Endometrial microvascular endothelial cells (primary cell): ENCODE results near the gene KDM6B. TPM values are rescaled to one million over a fixed set of nuclear protein-coding genes. Genes with fewer than 3 reads are reported as not detected.
"Not testable (repeated sequence)": the region's sequence is repeated elsewhere in the genome, so short reads cannot be mapped to it uniquely, and the experiment has no call there.

Experiments used
- in situ Hi-C: cut with HindIII; loops from 2 replicates; pipeline ENCODE4 v1.10.0; 2017; ENCODE audit warnings: low sequenced_read_pairs, low pct_unique_long_range_greater_than_20kb; ENCODE audit errors: inconsistent ontology term
- total RNA-seq: library from RNA; depleted of rRNA; stranded (reverse); fragments of >200 nt; gene quantifications from one replicate; pipeline ENCODE4 v1.2.3, GENCODE V29; 2015; ENCODE audit errors: inconsistent ontology term

KDM6B gene
- total RNA-seq = 1.3 TPM

DNA sequence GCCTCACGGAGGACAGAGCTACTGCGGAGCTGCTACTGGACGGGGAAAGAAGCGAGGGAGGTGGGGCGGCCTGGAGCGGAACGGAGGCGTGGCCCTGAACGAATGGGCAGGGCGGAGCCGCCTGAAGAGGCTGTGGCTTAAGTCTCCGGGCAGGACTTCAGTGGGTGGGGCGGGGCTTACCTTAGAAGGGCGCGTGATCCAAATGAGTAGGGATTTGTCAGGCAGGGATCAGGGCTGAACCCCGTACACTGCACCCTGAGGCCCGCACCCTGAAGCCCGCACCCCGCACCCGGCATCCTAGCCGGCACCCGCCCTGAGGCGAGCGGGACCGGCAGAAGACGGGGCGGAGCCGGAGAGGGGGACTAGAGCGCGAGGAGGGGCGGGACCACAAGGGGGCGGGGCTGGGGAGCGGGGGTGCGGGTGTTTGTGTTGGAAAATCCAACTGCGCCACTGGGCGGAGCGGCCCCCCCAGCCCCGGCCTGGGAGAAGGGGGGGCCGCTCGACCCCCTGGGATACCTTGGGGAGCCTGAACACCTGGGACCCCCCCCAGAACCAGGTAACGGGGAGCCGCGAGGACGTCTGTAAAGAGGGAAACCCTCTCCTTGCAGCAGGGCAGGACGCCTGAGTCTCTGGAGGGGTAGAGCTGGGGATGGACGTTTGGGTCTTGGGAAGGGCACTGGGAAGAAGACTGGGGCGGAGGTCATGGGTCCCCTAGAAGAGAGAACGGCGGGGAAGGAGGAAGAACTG is at the start of gene KDM6B:
TSS of gene KDM6B (plus strand) at position 423 of the 747 bp plus-strand sequence. CDS start 11,338 bp downstream, outside the sequence.
- in situ Hi-C loops = no loop called here

GRCh38 chr17:7786866-7787265 is 47.2 kb upstream of the KDM6B start:
- in situ Hi-C loops = no loop called here

DNA sequence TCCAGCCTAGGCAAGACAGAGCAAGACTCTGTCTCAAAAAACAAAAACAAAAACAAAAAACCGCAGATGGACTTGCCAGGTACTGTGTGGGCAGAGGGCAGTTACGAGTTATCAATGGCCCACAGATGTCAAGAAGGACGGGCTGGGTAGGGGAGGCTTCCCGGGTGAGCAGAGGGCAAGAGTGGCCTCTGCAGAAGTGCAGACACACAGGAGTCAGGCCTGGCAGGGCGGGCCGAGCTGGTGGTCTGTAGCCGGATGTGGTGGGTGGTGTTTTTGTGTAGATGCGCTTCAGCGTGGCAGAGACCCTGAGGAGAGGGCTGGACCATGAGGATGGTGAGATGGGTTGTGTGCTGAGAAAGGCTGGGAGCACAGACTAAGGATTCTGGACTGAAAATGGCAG is 44.9 kb upstream of the KDM6B start:
- in situ Hi-C loops = no loop called here

DNA sequence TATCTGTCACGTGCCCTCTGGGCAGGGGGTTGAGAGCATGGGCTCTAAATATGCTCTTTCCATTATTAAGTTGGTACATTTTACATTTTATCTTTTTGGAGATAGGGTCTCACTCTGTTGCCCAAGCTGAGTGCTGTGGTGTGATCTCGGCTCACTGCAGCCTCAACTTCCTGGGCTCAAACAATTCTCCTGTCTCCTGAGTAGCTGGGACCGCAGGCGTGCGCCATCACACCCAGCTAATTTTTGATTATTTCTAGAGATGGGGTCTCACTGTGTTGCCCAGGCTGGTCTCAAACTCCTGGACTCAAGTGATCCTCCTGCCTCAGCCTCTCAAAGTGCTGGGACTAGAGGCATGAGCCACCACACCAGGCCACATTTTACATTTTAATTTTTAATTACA is 43.9 kb upstream of the KDM6B start:
- in situ Hi-C loops = no loop called here

DNA sequence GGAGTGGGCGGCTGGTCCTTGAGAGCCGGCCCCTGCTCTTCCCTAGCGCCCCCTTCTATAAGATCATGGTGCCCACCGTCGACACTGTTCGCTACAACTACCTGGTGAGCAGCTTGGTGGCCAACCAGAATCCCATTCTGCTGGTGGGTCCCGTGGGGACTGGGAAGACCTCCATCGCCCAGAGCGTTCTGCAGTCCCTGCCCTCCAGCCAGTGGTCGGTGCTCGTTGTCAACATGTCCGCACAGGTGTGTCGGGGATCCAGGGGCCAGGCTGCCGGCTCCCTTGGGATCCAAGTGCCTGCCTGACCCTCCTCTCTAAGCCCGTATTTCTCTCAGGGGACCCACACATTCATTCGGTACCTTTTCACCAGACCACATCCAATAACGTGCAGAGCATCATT is 41.4 kb upstream of the KDM6B start:
- in situ Hi-C loops = no loop called here

GRCh38 chr17:7794075-7794663 is 39.8 kb upstream of the KDM6B start:
- in situ Hi-C loops = no loop called here

DNA sequence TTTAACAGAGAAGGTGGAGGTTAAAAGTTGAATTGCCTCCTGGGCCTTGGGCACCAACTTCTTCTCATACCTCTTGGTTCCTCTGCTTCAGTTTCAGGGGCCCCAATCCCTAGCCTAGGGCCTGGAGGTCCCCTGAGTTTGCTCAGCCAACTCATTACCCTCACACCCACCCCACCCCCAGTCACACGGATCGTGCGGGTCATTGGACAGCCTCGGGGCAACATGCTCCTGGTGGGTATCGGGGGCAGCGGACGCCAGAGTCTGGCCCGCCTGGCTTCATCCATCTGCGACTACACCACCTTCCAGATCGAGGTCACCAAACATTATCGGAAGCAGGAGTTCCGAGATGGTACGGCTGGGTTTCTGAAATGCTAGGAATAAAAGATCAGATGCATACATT is 36.0 kb upstream of the KDM6B start:
- in situ Hi-C loops = no loop called here

- in situ Hi-C loops = no loop called here
Observed at GRCh38 chr17:7798839-7799238, 35.2 kb upstream of the KDM6B start.

- in situ Hi-C loops = no loop called here
Observed at GRCh38 chr17:7803981-7804380, 30.0 kb upstream of the KDM6B start.

DNA sequence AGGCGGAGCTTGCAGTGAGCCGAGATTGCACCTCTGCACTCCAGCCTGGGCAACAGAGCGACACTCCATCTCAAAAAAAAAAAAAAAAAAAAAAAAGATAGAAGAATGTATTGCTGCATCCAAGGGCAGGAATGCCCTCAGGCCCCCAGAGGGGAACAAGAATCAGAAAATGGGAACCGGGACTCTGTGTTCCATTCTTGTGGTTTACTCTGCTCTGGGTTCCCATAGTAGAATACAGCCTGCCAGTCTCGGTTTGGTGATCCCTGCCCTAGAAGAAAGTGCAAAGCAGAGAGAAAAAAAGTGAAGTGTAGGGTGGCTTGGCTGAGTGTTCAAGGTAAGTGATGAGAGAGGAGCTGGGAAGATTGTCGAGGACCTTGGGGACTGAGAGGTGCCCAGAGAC is 27.4 kb upstream of the KDM6B start:
- in situ Hi-C loops = no loop called here

GRCh38 chr17:7807206-7807605 is 26.8 kb upstream of the KDM6B start:
- in situ Hi-C loops = no loop called here

DNA sequence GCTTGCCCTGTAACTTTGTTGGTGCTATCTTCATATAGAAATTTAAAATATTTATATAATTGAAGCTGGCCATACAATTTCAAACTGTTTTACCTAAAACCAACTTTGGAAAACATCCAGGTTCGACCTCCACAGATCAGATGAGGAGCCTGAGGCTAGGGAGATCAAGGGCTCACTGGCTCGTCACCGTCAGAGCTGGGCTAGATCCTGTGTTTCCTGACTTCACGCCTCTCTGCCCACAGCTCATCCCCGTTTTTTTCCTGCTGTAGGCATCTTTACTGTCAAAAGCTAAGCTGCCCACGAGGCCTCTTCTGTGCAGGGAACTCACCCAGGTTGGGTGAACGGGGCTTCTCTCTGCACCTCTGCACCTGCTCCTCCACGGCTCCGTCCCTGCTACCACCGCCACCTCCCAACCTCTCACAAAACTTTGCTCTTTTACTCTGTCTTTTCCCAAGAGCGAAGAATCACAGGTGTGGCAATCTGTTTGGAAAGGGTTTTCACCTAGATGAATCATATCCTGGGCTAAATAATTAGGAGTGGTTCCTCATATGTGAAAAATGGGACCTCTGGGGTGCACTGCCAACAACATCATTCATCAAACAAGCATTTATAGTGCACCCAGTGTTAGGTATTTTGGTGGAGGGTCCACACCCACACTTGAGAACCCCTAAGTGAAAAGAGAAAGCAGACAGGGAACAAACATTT is 24.8 kb upstream of the KDM6B start:
- in situ Hi-C loops = no loop called here

DNA sequence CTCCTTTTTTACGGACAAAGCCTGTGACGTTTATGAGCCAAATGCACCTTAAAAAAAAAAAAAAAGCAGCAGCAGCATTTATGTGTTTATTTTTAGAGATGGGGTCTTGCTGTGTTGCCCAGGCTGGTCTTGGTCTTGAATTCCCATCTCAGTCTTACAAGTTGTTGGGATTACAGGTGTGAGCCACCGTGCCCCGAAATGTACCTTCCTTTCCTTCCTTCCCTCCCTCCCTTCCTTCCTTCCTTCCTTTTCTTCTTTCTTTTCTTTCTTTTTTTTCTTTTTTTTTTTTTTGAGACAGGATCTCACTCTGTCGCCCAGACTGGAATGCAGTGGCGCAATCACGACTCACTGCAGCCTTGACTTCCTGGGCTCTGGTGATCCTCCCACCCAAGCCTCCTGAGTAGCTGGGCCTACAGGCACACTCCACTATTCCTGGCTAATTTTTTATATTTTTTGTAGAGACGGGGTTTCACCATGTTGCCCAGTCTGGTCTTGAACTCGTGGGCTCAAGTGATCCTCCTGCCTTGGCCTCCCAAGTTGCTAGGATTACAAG is 24.1 kb upstream of the KDM6B start:
- in situ Hi-C loops = not testable (repeated sequence)

DNA sequence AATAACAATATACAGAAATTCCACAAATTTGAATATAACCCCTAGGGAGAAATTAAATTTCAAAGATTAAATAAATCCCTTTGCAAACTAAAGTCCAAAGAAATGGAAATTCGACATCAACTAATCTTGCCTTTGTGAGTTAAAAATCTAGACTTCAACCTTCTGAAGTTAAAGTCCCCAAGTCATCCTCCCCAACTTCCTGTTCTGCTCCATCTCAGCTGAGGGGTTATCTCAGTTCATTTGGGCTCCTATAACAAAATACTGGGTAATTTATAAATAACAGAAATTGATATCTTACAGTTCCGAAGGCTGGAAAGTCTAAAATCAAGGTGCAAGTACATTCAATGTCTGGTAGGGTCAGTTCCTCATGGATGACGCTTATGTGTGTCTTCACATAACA is 22.8 kb upstream of the KDM6B start:
- in situ Hi-C loops = no loop called here

DNA sequence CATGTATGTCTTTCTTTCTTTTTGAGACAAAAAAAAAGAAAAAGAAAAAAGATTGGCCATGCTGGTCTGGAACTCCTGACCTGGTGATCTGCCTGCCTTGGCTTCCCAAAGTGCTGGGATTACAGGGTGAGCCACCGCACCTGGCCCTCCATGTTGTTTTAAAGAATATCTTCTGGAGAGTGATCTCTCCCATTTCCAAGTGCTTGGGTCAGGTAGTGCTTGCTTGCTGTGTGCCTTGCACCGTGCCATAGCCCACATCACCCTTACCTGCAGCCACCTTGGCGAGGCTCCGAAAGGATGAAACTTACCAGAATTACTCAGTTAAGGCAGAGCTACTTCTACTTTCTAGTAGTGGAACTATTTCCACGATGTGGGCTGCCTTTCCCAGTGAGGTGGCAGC is 19.0 kb upstream of the KDM6B start:
- in situ Hi-C loops = no loop called here

GRCh38 chr17:7816926-7817642 is 16.9 kb upstream of the KDM6B start:
- in situ Hi-C loops = no loop called here

GRCh38 chr17:7817643-7817964 is 16.4 kb upstream of the KDM6B start:
- in situ Hi-C loops = no loop called here

DNA sequence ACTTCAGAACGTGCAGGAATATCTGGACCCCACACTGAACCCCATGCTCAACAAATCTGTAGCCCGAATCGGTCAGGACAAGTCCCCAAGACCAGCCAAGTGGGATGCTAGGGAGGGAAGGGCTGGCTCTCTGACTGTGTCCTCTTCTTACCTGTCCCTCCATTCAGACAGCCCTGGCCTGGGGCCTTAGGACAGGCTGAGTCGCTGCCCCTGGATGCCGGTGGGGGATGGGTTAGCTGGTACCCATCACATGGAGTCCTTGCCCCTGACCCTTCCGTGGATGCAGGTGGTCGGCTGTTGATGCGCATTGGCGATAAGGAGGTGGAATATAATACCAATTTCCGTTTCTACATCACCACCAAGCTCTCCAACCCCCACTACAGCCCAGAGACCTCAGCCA is 16.0 kb upstream of the KDM6B start:
- in situ Hi-C loops = no loop called here
